Activated naive CD8-positive, alpha-beta T cell treated with anti-CD3 and anti-CD28 coated beads, Interleukin-2, amount 10 ng/mL, durations not matched to agents 7 days and 5 days (primary cell): ENCODE data around the gene HOXB8. TPM values are rescaled to one million over a fixed set of nuclear protein-coding genes. Genes with fewer than 3 reads are reported as not detected.

Experiments
- ATAC-seq: fragments of 150-1000 bp; cut with Tn5 transposase; one replicate; pipeline ENCODE4 v1.10.0; 2021; ENCODE audit warnings: low read depth, moderate library complexity
- POLR2A ChIA-PET: fragments of 350-600 bp; sonication (Branson Sonifier 250); formaldehyde crosslinking; loops from one replicate; lab custom pipeline; 2021; ENCODE audit warnings: antibody characterized with exemption; lab: Charles Lee
- DNase-seq: peaks from one replicate; pipeline ENCODE4 v3.0.0; 2021
- H3K27ac Mint-ChIP-seq: one replicate; pipeline ENCODE4 v1.8.0; 2022; ENCODE audit warnings: mild to moderate bottlenecking, mixed read lengths
- H3K27me3 Mint-ChIP-seq: one replicate; pipeline ENCODE4 v1.8.0; 2022; ENCODE audit warnings: mild to moderate bottlenecking, moderate library complexity, mixed read lengths
- H3K36me3 Mint-ChIP-seq: one replicate; pipeline ENCODE4 v1.8.0; 2021; ENCODE audit warnings: mild to moderate bottlenecking, mixed read lengths
- H3K4me1 Mint-ChIP-seq: one replicate; pipeline ENCODE4 v1.8.0; 2021; ENCODE audit warnings: mixed read lengths
- H3K4me3 Mint-ChIP-seq: one replicate; pipeline ENCODE4 v1.8.0; 2022; ENCODE audit warnings: mild to moderate bottlenecking, moderate library complexity, mixed read lengths
- H3K9me3 Mint-ChIP-seq: one replicate; pipeline ENCODE4 v1.8.0; 2021; ENCODE audit warnings: mixed read lengths
- total RNA-seq, 2 experiments: library from RNA; stranded (reverse); gene quantifications; one replicate each; pipeline ENCODE4 v1.2.3, GENCODE V29; 2021

Gene HOXB8
- not detected for total RNA-seq

GRCh38 chr17:48615047-48615962, at the start of gene HOXB8:
Gene HOXB8 (minus strand): TSS chr17:48615292. CDS start chr17:48614704, 588 bp downstream.
- Mint-ChIP-seq H3K4me3 (peak within 1 kb of the TSS; percentile 11), H3K36me3 (no peaks in the 10 kb centered on the region), H3K27ac (peak within 1 kb of the TSS; percentile 70), H3K27me3 (peaks cover 82% of the 10 kb centered on the region), H3K4me1 (peaks cover 39% of the 10 kb centered on the region), H3K9me3 (no peaks in the 10 kb centered on the region)
- no peak for ATAC-seq
- no peak for DNase-seq
- POLR2A ChIA-PET: interaction anchor here (0.5 to 1.4 kb wide), 3 partner anchors 14 to 532 kb away, joined by 3 to 4 read pairs (median 4); no protein-coding TSS in a partner anchor

- no peak overlapping the region for H3K4me3 Mint-ChIP-seq
- no peaks in the 10 kb centered on the region for H3K9me3 Mint-ChIP-seq
- DNase-seq: no peak
- no peak for ATAC-seq
- POLR2A ChIA-PET: no interaction called here
- peaks cover 24% of the 10 kb centered on the region for H3K27me3 Mint-ChIP-seq
- H3K36me3 Mint-ChIP-seq: no peaks in the 10 kb centered on the region
- no peaks in the 10 kb centered on the region for H3K4me1 Mint-ChIP-seq
- no peak overlapping the region for H3K27ac Mint-ChIP-seq
Measured at GRCh38 chr17:48663134-48663924, 48.2 kb upstream of the HOXB8 start.

GRCh38 chr17:48655913-48656312, 40.8 kb upstream of the HOXB8 start:
- DNase-seq: no peak
- no peak for ATAC-seq
- H3K27ac Mint-ChIP-seq: no peak overlapping the region

GRCh38 chr17:48649741-48650140, 34.6 kb upstream of the HOXB8 start:
- DNase-seq (no peak), ATAC-seq (no peak)
- H3K27me3 Mint-ChIP-seq: peaks cover 63% of the 10 kb centered on the region
- no peaks in the 10 kb centered on the region for H3K36me3 Mint-ChIP-seq
- H3K9me3 Mint-ChIP-seq: no peaks in the 10 kb centered on the region
- peaks cover 12% of the 10 kb centered on the region for H3K4me1 Mint-ChIP-seq
- POLR2A ChIA-PET: no interaction called here
- no peak overlapping the region for H3K4me3 Mint-ChIP-seq
- H3K27ac Mint-ChIP-seq: no peak overlapping the region

More at GRCh38 chr17:48655913-48656312, 40.8 kb upstream of the HOXB8 start:
- Mint-ChIP-seq H3K4me1 (peaks cover 5% of the 10 kb centered on the region), H3K27me3 (peaks cover 22% of the 10 kb centered on the region), H3K9me3 (no peaks in the 10 kb centered on the region), H3K4me3 (no peak overlapping the region), H3K36me3 (no peaks in the 10 kb centered on the region)
- POLR2A ChIA-PET: no interaction called here

- DNase-seq: no peak
- no peak for ATAC-seq
- no peaks in the 10 kb centered on the region for H3K36me3 Mint-ChIP-seq
- peaks cover 15% of the 10 kb centered on the region for H3K4me1 Mint-ChIP-seq
- peaks cover 78% of the 10 kb centered on the region for H3K27me3 Mint-ChIP-seq
- H3K27ac Mint-ChIP-seq: no peak overlapping the region
- no peaks in the 10 kb centered on the region for H3K9me3 Mint-ChIP-seq
- peak overlapping the region; percentile 82 for H3K4me3 Mint-ChIP-seq
- POLR2A ChIA-PET: no interaction called here
Measured at GRCh38 chr17:48647963-48648245, 32.8 kb upstream of the HOXB8 start.

GRCh38 chr17:48647103-48647962, 32.2 kb upstream of the HOXB8 start:
- Mint-ChIP-seq H3K4me1 (peaks cover 18% of the 10 kb centered on the region), H3K27ac (peak overlapping the region; percentile 26), H3K9me3 (no peaks in the 10 kb centered on the region), H3K36me3 (no peaks in the 10 kb centered on the region), H3K27me3 (peaks cover 80% of the 10 kb centered on the region), H3K4me3 (peak overlapping the region; percentile 82)
- DNase-seq (no peak), ATAC-seq (no peak)
- POLR2A ChIA-PET: no interaction called here

- ATAC-seq: peak; percentile 69
- Mint-ChIP-seq H3K9me3 (no peaks in the 10 kb centered on the region), H3K4me3 (peak overlapping the region; percentile 82), H3K27me3 (peaks cover 85% of the 10 kb centered on the region), H3K4me1 (peaks cover 20% of the 10 kb centered on the region), H3K27ac (peak overlapping the region; percentile 26), H3K36me3 (peaks cover 2% of the 10 kb centered on the region)
- POLR2A ChIA-PET: no interaction called here
- peak; percentile 60 for DNase-seq
Measured at GRCh38 chr17:48646183-48647102, 31.4 kb upstream of the HOXB8 start.

GRCh38 chr17:48645639-48646182, 30.6 kb upstream of the HOXB8 start:
- DNase-seq: no peak
- Mint-ChIP-seq H3K4me1 (peaks cover 21% of the 10 kb centered on the region), H3K9me3 (no peaks in the 10 kb centered on the region), H3K36me3 (peaks cover 3% of the 10 kb centered on the region), H3K27ac (no peak overlapping the region), H3K4me3 (peak overlapping the region; percentile 78), H3K27me3 (peaks cover 88% of the 10 kb centered on the region)
- ATAC-seq: no peak
- POLR2A ChIA-PET: no interaction called here

GRCh38 chr17:48644910-48645557, 29.9 kb upstream of the HOXB8 start:
- Mint-ChIP-seq H3K36me3 (peaks cover 3% of the 10 kb centered on the region), H3K27ac (no peak overlapping the region), H3K9me3 (no peaks in the 10 kb centered on the region), H3K4me3 (peak overlapping the region; percentile 78), H3K27me3 (peaks cover 86% of the 10 kb centered on the region), H3K4me1 (peaks cover 21% of the 10 kb centered on the region)
- POLR2A ChIA-PET: no interaction called here
- no peak for DNase-seq
- no peak for ATAC-seq

GRCh38 chr17:48644159-48644558, 29.1 kb upstream of the HOXB8 start:
- Mint-ChIP-seq H3K27ac (no peak overlapping the region), H3K4me3 (no peak overlapping the region), H3K9me3 (no peaks in the 10 kb centered on the region), H3K4me1 (peaks cover 21% of the 10 kb centered on the region), H3K36me3 (peaks cover 3% of the 10 kb centered on the region), H3K27me3 (peaks cover 87% of the 10 kb centered on the region)
- POLR2A ChIA-PET: no interaction called here
- ATAC-seq (no peak), DNase-seq (no peak)

GRCh38 chr17:48643697-48644012, 28.6 kb upstream of the HOXB8 start:
- POLR2A ChIA-PET: no interaction called here
- H3K27me3 Mint-ChIP-seq: peaks cover 87% of the 10 kb centered on the region
- H3K4me3 Mint-ChIP-seq: no peak overlapping the region
- peaks cover 21% of the 10 kb centered on the region for H3K4me1 Mint-ChIP-seq
- no peak for ATAC-seq
- H3K9me3 Mint-ChIP-seq: no peaks in the 10 kb centered on the region
- H3K27ac Mint-ChIP-seq: no peak overlapping the region
- H3K36me3 Mint-ChIP-seq: peaks cover 3% of the 10 kb centered on the region
- no peak for DNase-seq
